ENCODE measurements around the gene EIF1AD. TPM values are rescaled to one million over a fixed set of nuclear protein-coding genes. Genes with fewer than 3 reads are reported as not detected.

EIF1AD gene
- total RNA-seq, 2 experiments from 2014 or later = 51.1 to 63.2 TPM

DNA sequence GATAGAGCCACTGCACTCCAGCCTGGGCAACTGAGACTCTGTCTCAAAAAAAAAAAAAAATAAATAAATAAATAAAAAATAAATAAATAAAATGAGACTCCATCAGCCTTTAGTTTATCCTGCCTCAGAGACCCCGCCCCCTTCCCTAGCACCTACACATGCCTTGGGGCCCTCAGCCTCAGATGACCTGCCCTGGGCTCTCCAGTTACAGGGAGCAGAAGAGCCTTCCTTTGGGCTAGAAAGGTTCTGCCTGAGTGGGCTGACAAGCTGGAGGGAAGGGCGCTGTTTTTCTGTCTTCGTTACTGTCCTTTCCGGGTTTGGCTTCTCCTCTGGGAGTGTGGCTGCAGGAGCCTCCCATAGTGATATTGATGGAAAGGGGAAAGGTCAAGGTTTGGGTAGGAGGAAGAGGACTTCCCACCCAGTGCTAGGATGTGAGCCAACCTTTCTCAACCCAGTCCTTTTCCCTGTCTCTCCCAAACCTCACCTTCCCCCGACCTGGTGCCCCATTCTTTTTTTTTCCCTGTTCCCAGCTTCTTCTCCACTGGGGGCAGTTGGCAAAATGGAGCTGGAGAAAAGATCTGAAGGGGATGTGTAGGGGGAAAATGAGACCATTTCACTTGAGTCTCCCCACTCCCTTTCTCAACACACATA is 48.7 kb upstream of the EIF1AD start:
- H3K4me2 ChIP-seq (ENCODE audit: low read length) = peak overlapping the region; percentile 75
- DNase-seq (ENCODE audit: low spot score) = no peak
- POLR2A ChIA-PET = interaction anchor here (0.8 to 3.0 kb wide), 4 partner anchors 13 to 238 kb away, joined by 3 to 20 read pairs (median 8); partner anchors contain the start of gene YIF1A
- intact Hi-C loops (cut with micrococcal nuclease; ENCODE audit: unreplicated experiment) = loop anchor here (5.0 kb wide), 2 partner anchors 48 to 158 kb away; partner anchors contain the start of genes BANF1, CCDC85B and EIF1AD
- BruUV-seq (replicated peaks) = no TSS peak
- H3K9me3 ChIP-seq (ENCODE audit: low read length) = no peaks in the 10 kb centered on the region
- peak overlapping the region; percentile 32; the same call in 1 of the 2 replicates for H2AFZ ChIP-seq (ENCODE audit: low read length)
- no peak for TF ChIP-seq EZH2phosphoT487 (IDR thresholded peaks at IDR 0.05; ENCODE audit: borderline replicate concordance, low read depth, low read length)
- TF ChIP-seq, protein P1, sequence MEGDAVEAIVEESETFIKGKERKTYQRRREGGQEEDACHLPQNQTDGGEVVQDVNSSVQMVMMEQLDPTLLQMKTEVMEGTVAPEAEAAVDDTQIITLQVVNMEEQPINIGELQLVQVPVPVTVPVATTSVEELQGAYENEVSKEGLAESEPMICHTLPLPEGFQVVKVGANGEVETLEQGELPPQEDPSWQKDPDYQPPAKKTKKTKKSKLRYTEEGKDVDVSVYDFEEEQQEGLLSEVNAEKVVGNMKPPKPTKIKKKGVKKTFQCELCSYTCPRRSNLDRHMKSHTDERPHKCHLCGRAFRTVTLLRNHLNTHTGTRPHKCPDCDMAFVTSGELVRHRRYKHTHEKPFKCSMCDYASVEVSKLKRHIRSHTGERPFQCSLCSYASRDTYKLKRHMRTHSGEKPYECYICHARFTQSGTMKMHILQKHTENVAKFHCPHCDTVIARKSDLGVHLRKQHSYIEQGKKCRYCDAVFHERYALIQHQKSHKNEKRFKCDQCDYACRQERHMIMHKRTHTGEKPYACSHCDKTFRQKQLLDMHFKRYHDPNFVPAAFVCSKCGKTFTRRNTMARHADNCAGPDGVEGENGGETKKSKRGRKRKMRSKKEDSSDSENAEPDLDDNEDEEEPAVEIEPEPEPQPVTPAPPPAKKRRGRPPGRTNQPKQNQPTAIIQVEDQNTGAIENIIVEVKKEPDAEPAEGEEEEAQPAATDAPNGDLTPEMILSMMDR (conservative IDR thresholded peaks at IDR 0.05; ENCODE audit: low read length) = no peak
- H4K20me1 ChIP-seq (ENCODE audit: insufficient read depth, low read length) = no peaks in the 10 kb centered on the region
- no peaks in the 10 kb centered on the region for H3K9me2 ChIP-seq (ENCODE audit: insufficient read depth, low read length)
- peaks cover 26% of the 10 kb centered on the region for H3K79me2 ChIP-seq (ENCODE audit: insufficient read depth, low read depth, low read length)
- H3K36me3 ChIP-seq (ENCODE audit: insufficient read depth, low read length) = peaks cover 31% of the 10 kb centered on the region
- CTCF ChIA-PET (ENCODE audit: unreplicated experiment) = interaction anchor here (0.6 kb wide), 1 partner anchor 8 kb away, joined by 4 read pairs; no protein-coding TSS in a partner anchor
- peaks cover 22% of the 10 kb centered on the region for H3K4me1 ChIP-seq (ENCODE audit: insufficient read depth, low read length, poor library complexity, severe bottlenecking)
- peak overlapping the region; percentile 60 for H3K27ac ChIP-seq (ENCODE audit: low read depth, low read length, poor library complexity, severe bottlenecking)
- peak overlapping the region; percentile 83 for H3K4me3 ChIP-seq (ENCODE audit: low read depth, low read length, poor library complexity, severe bottlenecking)

- Histone ChIP-seq H4K20me1 (ENCODE audit: insufficient read depth, low read length) (no peaks in the 10 kb centered on the region), H3K4me2 (ENCODE audit: low read length) (no peak within 1 kb of the TSS), H3K36me3 (ENCODE audit: insufficient read depth, low read length) (peaks cover 13% of the 10 kb centered on the region; the same call in 1 of the 2 replicates), H2AFZ (ENCODE audit: low read length) (no peak within 1 kb of the TSS), H3K9me3 (ENCODE audit: low read length) (no peaks in the 10 kb centered on the region), H3K4me3 (ENCODE audit: low read depth, low read length, poor library complexity, severe bottlenecking) (no peak within 1 kb of the TSS), H3K4me1 (ENCODE audit: insufficient read depth, low read length, poor library complexity, severe bottlenecking) (peaks cover 34% of the 10 kb centered on the region), H3K27ac (ENCODE audit: low read depth, low read length, poor library complexity, severe bottlenecking) (no peak within 1 kb of the TSS), H3K79me2 (ENCODE audit: insufficient read depth, low read depth, low read length) (peaks cover 16% of the 10 kb centered on the region), H3K9me2 (ENCODE audit: insufficient read depth, low read length) (no peaks in the 10 kb centered on the region)
- intact Hi-C loops (cut with micrococcal nuclease; ENCODE audit: unreplicated experiment) = no loop called here
- no peak for DNase-seq (ENCODE audit: low spot score)
- no TSS peak for BruUV-seq (replicated peaks)
- CTCF ChIA-PET (ENCODE audit: unreplicated experiment) = interaction anchor here (0.5 kb wide), 1 partner anchor 240 kb away, joined by 8 read pairs; the partner anchor contains the start of gene YIF1A
- TF ChIP-seq, protein P1 (conservative IDR thresholded peaks at IDR 0.05; ENCODE audit: low read length) = no peak
- no peak for TF ChIP-seq EZH2phosphoT487 (IDR thresholded peaks at IDR 0.05; ENCODE audit: borderline replicate concordance, low read depth, low read length)
- POLR2A ChIA-PET = no interaction called here
These were observed 46.8 kb upstream of the EIF1AD start, which contains the start of gene GAL3ST3 for GRCh38 chr11:66048547-66049323. GAL3ST3 (minus strand) TSS chr11:66049161; CDS start chr11:66045415, 3,746 bp downstream.

Measured in OCI-LY7 (cell line).